MCF 10A (cell line): Measurements from ENCODE around the gene GFRA1. TPM values are rescaled to one million over a fixed set of nuclear protein-coding genes. Genes with fewer than 3 reads are reported as not detected.
"Not testable (repeated sequence)": the region's sequence is repeated elsewhere in the genome, so short reads cannot be mapped to it uniquely, and the experiment has no call there.

ENCODE experiments used
- BruUV-seq: library from RNA; stranded (reverse); fragments of 400-500 nt; replicated peaks from 2 replicates; lab custom pipeline; 2021; lab: Mats Ljungman, UMichigan
- CTCF ChIA-PET: fragments of 300-600 bp; sonication (Branson Sonifier 250); formaldehyde crosslinking; extraction: SDS; loops from one replicate; lab custom pipeline; 2021; ENCODE audit warnings: antibody characterized with exemption, inconsistent platforms; lab: Yijun Ruan, JAX
- POLR2A ChIA-PET: fragments of 300-600, 350-650 bp; sonication (Branson Sonifier 250); formaldehyde crosslinking; extraction: SDS; loops from one replicate; lab custom pipeline; 2020; ENCODE audit warnings: antibody characterized with exemption, inconsistent platforms; lab: Yijun Ruan, JAX
- DNase-seq: peaks from one replicate; pipeline ENCODE4 v3.0.0-alpha.2; 2018; ENCODE audit not compliant: unreplicated experiment
- H3K27ac Mint-ChIP-seq: one replicate; pipeline ENCODE4 v1.8.0; 2022; ENCODE audit warnings: mild to moderate bottlenecking, low read depth, mixed read lengths; ENCODE audit not compliant: unreplicated experiment
- H3K27me3 Mint-ChIP-seq: one replicate; pipeline ENCODE4 v1.8.0; 2022; ENCODE audit warnings: mixed read lengths; ENCODE audit not compliant: insufficient read depth, unreplicated experiment
- H3K36me3 Mint-ChIP-seq: one replicate; pipeline ENCODE4 v1.8.0; 2022; ENCODE audit warnings: mild to moderate bottlenecking, moderate library complexity, mixed read lengths; ENCODE audit not compliant: insufficient read depth, unreplicated experiment
- H3K4me1 Mint-ChIP-seq: one replicate; pipeline ENCODE4 v1.8.0; 2022; ENCODE audit warnings: mixed read lengths; ENCODE audit not compliant: insufficient read depth, unreplicated experiment
- H3K4me3 Mint-ChIP-seq: one replicate; pipeline ENCODE4 v1.8.0; 2022; ENCODE audit warnings: mild to moderate bottlenecking, moderate library complexity, mixed read lengths; ENCODE audit not compliant: unreplicated experiment
- H3K9me3 Mint-ChIP-seq: one replicate; pipeline ENCODE4 v1.8.0; 2022; ENCODE audit warnings: mixed read lengths; ENCODE audit not compliant: unreplicated experiment
- CTCF ChIP-seq: fragments of 200-600 bp; IDR thresholded peaks from one replicate; pipeline ENCODE4 v1.8.0; 2022; ENCODE audit warnings: antibody characterized with exemption, mild to moderate bottlenecking; ENCODE audit not compliant: unreplicated experiment
- intact Hi-C: fragments of 100-400 bp; cut with micrococcal nuclease; formaldehyde crosslinking; loops from 2 replicates; pipeline ENCODE4 v1.14.1; 2022
- total RNA-seq: library from RNA; stranded (reverse); gene quantifications from 2 replicates; pipeline ENCODE4 v1.2.3, GENCODE V29; 2022

GFRA1 gene
- total RNA-seq, 1 experiment from 2014 or later = not detected

GRCh38 chr10:116039612-116040011 is 233.4 kb downstream of the GFRA1 start:
- POLR2A ChIA-PET = interaction anchor here (0.5 kb wide), 1 partner anchor 384 kb away, joined by 7 read pairs; no protein-coding TSS in a partner anchor
- intact Hi-C loops = no loop called here
- peaks cover 16% of the 10 kb centered on the region for H3K9me3 Mint-ChIP-seq
- no peak for TF ChIP-seq CTCF
- no peak overlapping the region for H3K4me3 Mint-ChIP-seq
- H3K27me3 Mint-ChIP-seq = no peaks in the 10 kb centered on the region
- H3K36me3 Mint-ChIP-seq = no peaks in the 10 kb centered on the region
- no peak for DNase-seq
- peaks cover 10% of the 10 kb centered on the region for H3K4me1 Mint-ChIP-seq
- no TSS peak for BruUV-seq
- H3K27ac Mint-ChIP-seq = no peak overlapping the region
- CTCF ChIA-PET = no interaction called here

- Mint-ChIP-seq H3K27ac (no peak overlapping the region), H3K4me3 (no peak overlapping the region)
Measured at GRCh38 chr10:116038259-116038658, 234.7 kb downstream of the GFRA1 start.

GRCh38 chr10:116035406-116035805 is 237.6 kb downstream of the GFRA1 start:
- H3K36me3 Mint-ChIP-seq, H3K4me1 Mint-ChIP-seq, POLR2A ChIA-PET, DNase-seq, H3K27me3 Mint-ChIP-seq, H3K27ac Mint-ChIP-seq, H3K4me3 Mint-ChIP-seq, BruUV-seq, intact Hi-C loops, CTCF ChIA-PET: not testable (repeated sequence)
- H3K9me3 Mint-ChIP-seq = peaks cover 21% of the 10 kb centered on the region

More at GRCh38 chr10:116038259-116038658, 234.7 kb downstream of the GFRA1 start:
- peaks cover 29% of the 10 kb centered on the region for H3K9me3 Mint-ChIP-seq
- intact Hi-C loops = no loop called here
- H3K27me3 Mint-ChIP-seq = no peaks in the 10 kb centered on the region
- ChIA-PET CTCF (interaction anchor here (0.9 kb wide), 1 partner anchor 21 kb away, joined by 3 read pairs; no protein-coding TSS in a partner anchor), POLR2A (interaction anchor here (0.7 kb wide), 2 partner anchors 14 to 577 kb away, joined by 3 read pairs; no protein-coding TSS in a partner anchor)
- peak; percentile 82 for DNase-seq
- no TSS peak for BruUV-seq
- peaks cover 9% of the 10 kb centered on the region for H3K4me1 Mint-ChIP-seq
- no peak for TF ChIP-seq CTCF
- H3K36me3 Mint-ChIP-seq = no peaks in the 10 kb centered on the region

- Mint-ChIP-seq H3K4me3 (no peak overlapping the region), H3K27me3 (no peaks in the 10 kb centered on the region), H3K27ac (no peak overlapping the region), H3K9me3 (peaks cover 21% of the 10 kb centered on the region), H3K4me1 (no peaks in the 10 kb centered on the region), H3K36me3 (no peaks in the 10 kb centered on the region)
- no peak for DNase-seq
- ChIA-PET POLR2A (no interaction called here), CTCF (no interaction called here)
- intact Hi-C loops = no loop called here
- no peak for TF ChIP-seq CTCF
- BruUV-seq = no TSS peak
Measured at GRCh38 chr10:116030576-116030975, 242.4 kb downstream of the GFRA1 start.
